D721Med (cell line): ENCODE data around the gene INO80C.

Experiments used
- DNase-seq: peaks from one replicate; pipeline ENCODE4 v3.0.0; 2011; ENCODE audit warnings: low spot score; ENCODE audit not compliant: insufficient read length
- FAIRE-seq: peaks from 2 replicates; lab custom pipeline; 2011; peaks lifted over from hg19 to GRCh38; lab: Jason Lieb, UNC
- CTCF ChIP-seq: IDR thresholded peaks from 2 replicates; pipeline ENCODE4 v1.5.1; 2012; ENCODE audit warnings: mild to moderate bottlenecking, control low read depth; ENCODE audit not compliant: insufficient read depth; ENCODE audit errors: missing control alignments

The INO80C gene

GRCh38 chr18:35485852-35486251 is 11.9 kb downstream of the INO80C start:
- DNase-seq (no peak), FAIRE-seq (no peak)
- no peak for TF ChIP-seq CTCF

GRCh38 chr18:35484034-35484433 is 13.7 kb downstream of the INO80C start:
- FAIRE-seq: no peak
- DNase-seq: no peak
- TF ChIP-seq CTCF: no peak

GRCh38 chr18:35481960-35482366 is 15.8 kb downstream of the INO80C start:
- no peak for TF ChIP-seq CTCF
- DNase-seq (no peak), FAIRE-seq (no peak)

- no peak for DNase-seq
- no peak for FAIRE-seq
- TF ChIP-seq CTCF: no peak
Observed at GRCh38 chr18:35479911-35480586, 17.7 kb downstream of the INO80C start.

GRCh38 chr18:35478520-35479435 is 19.0 kb downstream of the INO80C start:
- DNase-seq (no peak), FAIRE-seq (no peak)
- TF ChIP-seq CTCF: no peak

- no peak for TF ChIP-seq CTCF
- FAIRE-seq (no peak), DNase-seq (no peak)
Observed at GRCh38 chr18:35477974-35478373, 19.8 kb downstream of the INO80C start.
